ENCODE results near the gene CD46.
A peak's percentile ranks its signal among the peaks of the same experiment; 100 is the strongest.

CD46 gene

GRCh38 chr1:207825409-207825695 is 73.5 kb downstream of the CD46 start:
- Histone ChIP-seq H3K4me1 (ENCODE audit: insufficient read depth, low read length) (no peaks in the 10 kb centered on the region), H3K4me2 (ENCODE audit: insufficient read depth, low read length) (no peak overlapping the region), H3K9me3 (ENCODE audit: insufficient read depth, low read length, severe bottlenecking) (no peaks in the 10 kb centered on the region), H3K36me3 (ENCODE audit: insufficient read depth, low read length) (peaks cover 77% of the 10 kb centered on the region), H3K4me3 (ENCODE audit: low read depth in 1 of 2, low read length in 2 of 2) (no peak overlapping the region), H4K20me1 (ENCODE audit: insufficient read depth, low read length) (peaks cover 95% of the 10 kb centered on the region), H2AFZ (ENCODE audit: low read depth, low read length) (no peak overlapping the region), H3K27me3 (ENCODE audit: insufficient read depth, low read length, poor library complexity) (no peaks in the 10 kb centered on the region), H3K79me2 (ENCODE audit: insufficient read depth, low read length) (peaks cover 100% of the 10 kb centered on the region), H3K27ac (ENCODE audit: low read length) (no peak overlapping the region; the same call in 1 of the 2 replicates), H3K9ac (ENCODE audit: low read depth, low read length) (no peak overlapping the region)
- TF ChIP-seq, protein P1, sequence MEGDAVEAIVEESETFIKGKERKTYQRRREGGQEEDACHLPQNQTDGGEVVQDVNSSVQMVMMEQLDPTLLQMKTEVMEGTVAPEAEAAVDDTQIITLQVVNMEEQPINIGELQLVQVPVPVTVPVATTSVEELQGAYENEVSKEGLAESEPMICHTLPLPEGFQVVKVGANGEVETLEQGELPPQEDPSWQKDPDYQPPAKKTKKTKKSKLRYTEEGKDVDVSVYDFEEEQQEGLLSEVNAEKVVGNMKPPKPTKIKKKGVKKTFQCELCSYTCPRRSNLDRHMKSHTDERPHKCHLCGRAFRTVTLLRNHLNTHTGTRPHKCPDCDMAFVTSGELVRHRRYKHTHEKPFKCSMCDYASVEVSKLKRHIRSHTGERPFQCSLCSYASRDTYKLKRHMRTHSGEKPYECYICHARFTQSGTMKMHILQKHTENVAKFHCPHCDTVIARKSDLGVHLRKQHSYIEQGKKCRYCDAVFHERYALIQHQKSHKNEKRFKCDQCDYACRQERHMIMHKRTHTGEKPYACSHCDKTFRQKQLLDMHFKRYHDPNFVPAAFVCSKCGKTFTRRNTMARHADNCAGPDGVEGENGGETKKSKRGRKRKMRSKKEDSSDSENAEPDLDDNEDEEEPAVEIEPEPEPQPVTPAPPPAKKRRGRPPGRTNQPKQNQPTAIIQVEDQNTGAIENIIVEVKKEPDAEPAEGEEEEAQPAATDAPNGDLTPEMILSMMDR (IDR thresholded peaks at IDR 0.05; ENCODE audit: borderline replicate concordance, extremely low read depth, low read length, poor library complexity, severe bottlenecking), result no peak
- no peak for TF ChIP-seq EZH2 (IDR thresholded peaks at IDR 0.05; ENCODE audit: borderline replicate concordance, low read depth, low read length, severe bottlenecking)
- ATAC-seq (ENCODE audit: insufficient read depth, low read depth) (no peak), DNase-seq (no peak)

DNA sequence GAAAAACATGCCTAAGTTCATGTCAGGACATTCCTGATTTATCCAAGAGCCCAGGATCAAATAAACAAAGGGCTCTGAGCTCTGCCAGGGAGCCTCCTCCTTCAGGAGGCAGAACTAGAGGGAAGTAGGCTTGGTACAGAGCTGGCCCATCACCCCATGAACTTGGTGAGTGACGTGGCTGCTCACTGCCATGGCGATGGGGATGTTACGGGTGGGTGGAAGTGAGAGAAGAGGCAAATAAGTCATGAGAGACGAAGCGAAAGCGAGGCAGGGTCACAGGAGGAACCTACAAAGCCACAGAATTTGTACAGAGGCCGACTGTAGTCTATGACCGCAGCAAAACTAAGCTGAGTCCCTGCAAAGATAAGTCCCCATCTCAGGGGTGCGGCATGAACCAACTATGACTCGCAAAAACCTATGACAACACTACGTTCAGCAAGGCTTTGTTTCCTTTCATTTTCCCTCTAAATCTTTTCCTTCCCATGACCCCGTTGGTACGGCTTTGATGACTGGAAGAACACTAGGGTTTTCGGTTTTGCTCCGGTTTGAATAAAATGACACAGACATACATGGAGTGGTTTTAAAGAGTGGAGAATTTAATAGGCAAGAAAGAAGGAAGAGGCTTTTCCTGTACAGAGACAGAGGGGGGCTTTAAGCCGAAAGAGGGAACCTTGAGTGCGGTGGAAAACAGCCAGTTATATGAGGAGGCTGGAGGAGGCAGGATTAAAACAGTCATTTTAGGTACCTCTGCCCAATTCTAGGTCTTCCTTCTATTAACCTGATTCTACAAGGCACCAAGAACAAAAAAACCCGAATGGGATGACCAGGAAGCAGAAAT is 74.1 kb downstream of the CD46 start:
- no peaks in the 10 kb centered on the region for H3K4me1 ChIP-seq (ENCODE audit: insufficient read depth, low read length)
- H3K79me2 ChIP-seq (ENCODE audit: insufficient read depth, low read length), result peaks cover 100% of the 10 kb centered on the region
- peaks cover 72% of the 10 kb centered on the region for H3K36me3 ChIP-seq (ENCODE audit: insufficient read depth, low read length)
- H3K9ac ChIP-seq (ENCODE audit: low read depth, low read length), result no peak overlapping the region
- ATAC-seq (ENCODE audit: insufficient read depth, low read depth) (no peak), DNase-seq (no peak)
- H3K4me2 ChIP-seq (ENCODE audit: insufficient read depth, low read length), result no peak overlapping the region
- no peak overlapping the region for H3K4me3 ChIP-seq (ENCODE audit: low read depth in 1 of 2, low read length in 2 of 2)
- H3K27ac ChIP-seq (ENCODE audit: low read length), result peak overlapping the region; percentile 58
- TF ChIP-seq, protein P1 (IDR thresholded peaks at IDR 0.05; ENCODE audit: borderline replicate concordance, extremely low read depth, low read length, poor library complexity, severe bottlenecking), result no peak
- no peak for TF ChIP-seq EZH2 (IDR thresholded peaks at IDR 0.05; ENCODE audit: borderline replicate concordance, low read depth, low read length, severe bottlenecking)
- peaks cover 95% of the 10 kb centered on the region for H4K20me1 ChIP-seq (ENCODE audit: insufficient read depth, low read length)
- H2AFZ ChIP-seq (ENCODE audit: low read depth, low read length), result no peak overlapping the region
- H3K27me3 ChIP-seq (ENCODE audit: insufficient read depth, low read length, poor library complexity), result no peaks in the 10 kb centered on the region
- H3K9me3 ChIP-seq (ENCODE audit: insufficient read depth, low read length, severe bottlenecking), result no peaks in the 10 kb centered on the region

DNA sequence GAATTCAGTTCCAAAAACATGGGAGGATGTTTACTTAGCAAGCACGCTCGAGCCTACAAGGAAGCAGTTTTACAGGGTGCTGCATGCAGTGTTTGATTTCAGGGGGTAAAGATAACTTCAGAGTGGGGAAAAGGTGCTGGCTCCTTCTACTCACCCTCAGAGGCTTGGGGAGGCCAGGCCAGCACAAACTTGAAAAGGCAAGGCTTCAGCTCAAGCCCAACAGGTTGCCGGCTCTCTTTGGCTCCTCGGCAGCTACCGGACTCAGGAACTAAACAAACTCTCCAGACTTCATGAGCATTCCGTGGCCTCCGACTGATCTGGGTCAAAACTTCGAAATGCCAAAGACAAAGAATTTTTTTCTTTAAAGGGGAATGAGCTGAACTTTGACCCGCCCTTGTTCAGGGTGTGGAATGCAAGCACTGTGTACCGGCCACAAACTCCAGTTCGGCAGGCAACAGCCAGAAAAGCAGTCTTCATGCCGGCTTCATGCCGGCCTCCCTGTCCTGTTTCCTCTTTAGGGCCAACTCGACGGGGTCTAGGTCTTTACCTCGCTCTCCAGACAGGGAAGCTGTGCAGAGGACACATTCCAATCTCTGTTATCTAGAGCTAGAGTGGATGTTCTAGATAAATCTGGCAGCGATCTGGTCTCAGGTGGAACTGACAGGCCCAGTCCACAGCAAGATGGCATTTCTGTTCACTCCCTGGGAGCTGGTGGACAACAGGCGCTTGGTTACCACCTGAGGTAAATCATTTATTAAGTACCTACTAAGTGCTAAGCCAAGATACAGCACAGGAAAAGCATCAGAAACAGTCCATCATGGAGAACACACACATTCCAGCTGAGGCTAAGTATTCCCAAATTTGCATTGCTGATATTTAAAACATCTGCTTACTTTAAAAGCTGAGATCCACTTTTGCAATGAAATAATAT is 75.0 kb downstream of the CD46 start:
- DNase-seq (no peak), ATAC-seq (ENCODE audit: insufficient read depth, low read depth) (no peak)
- TF ChIP-seq, protein P1 (IDR thresholded peaks at IDR 0.05; ENCODE audit: borderline replicate concordance, extremely low read depth, low read length, poor library complexity, severe bottlenecking), result no peak
- Histone ChIP-seq H3K27me3 (ENCODE audit: insufficient read depth, low read length, poor library complexity) (no peaks in the 10 kb centered on the region), H3K9me3 (ENCODE audit: insufficient read depth, low read length, severe bottlenecking) (no peaks in the 10 kb centered on the region), H3K27ac (ENCODE audit: low read length) (0 out of 2 replicates have a peak overlapping the region, but pooled peaks have one; percentile 4), H2AFZ (ENCODE audit: low read depth, low read length) (no peak overlapping the region), H3K4me2 (ENCODE audit: insufficient read depth, low read length) (no peak overlapping the region), H3K4me3 (ENCODE audit: low read depth in 1 of 2, low read length in 2 of 2) (no peak overlapping the region), H4K20me1 (ENCODE audit: insufficient read depth, low read length) (peaks cover 96% of the 10 kb centered on the region), H3K4me1 (ENCODE audit: insufficient read depth, low read length) (no peaks in the 10 kb centered on the region; the same call in 1 of the 2 replicates), H3K36me3 (ENCODE audit: insufficient read depth, low read length) (peaks cover 74% of the 10 kb centered on the region), H3K79me2 (ENCODE audit: insufficient read depth, low read length) (peaks cover 100% of the 10 kb centered on the region), H3K9ac (ENCODE audit: low read depth, low read length) (no peak overlapping the region)
